Spleen (tissue), 11 donors: ENCODE data around the gene HUNK. TPM values are rescaled to one million over a fixed set of nuclear protein-coding genes. Genes with fewer than 3 reads are reported as not detected.

Experiments
- DNase-seq: peaks from one replicate; pipeline ENCODE4 v3.0.0-alpha.2; 2020
- H3K27ac ChIP-seq, 8 donors: fragments of 200-600 bp; sonication (generic) in 7 of 8; 1 replicate in 4 of 8; 2 replicates in 4 of 8; pipeline versions ENCODE4 v1.5.0 to v1.8.0; 2016 to 2021; ENCODE audit warnings: inconsistent platforms in 4 of 8, mild to moderate bottlenecking in 4 of 8, moderate library complexity in 1 of 8
- H3K27me3 ChIP-seq, 7 donors: fragments of 200-600 bp; sonication (generic) in 6 of 7; replicated peaks in 1 of 7; 1 replicate in 4 of 7; 2 replicates in 3 of 7; pipeline versions ENCODE4 v1.5.0 to v1.8.0; 2016 to 2021; ENCODE audit warnings: inconsistent platforms in 3 of 7, mild to moderate bottlenecking in 1 of 7
- H3K36me3 ChIP-seq, 6 donors: fragments of 200-600 bp; sonication (generic) in 5 of 6; 1 replicate in 4 of 6; 2 replicates in 2 of 6; pipeline versions ENCODE4 v1.5.0 to v1.8.0; 2016 to 2021; ENCODE audit warnings: inconsistent platforms in 2 of 6
- H3K4me1 ChIP-seq, 6 donors: fragments of 200-600 bp; sonication (generic) in 5 of 6; 1 replicate in 3 of 6; 2 replicates in 3 of 6; pipeline versions ENCODE4 v1.5.0 to v1.8.0; 2016 to 2021; ENCODE audit warnings: inconsistent platforms in 3 of 6
- H3K4me3 ChIP-seq, 8 donors: fragments of 200-600 bp; sonication (generic) in 7 of 8; 1 replicate in 4 of 8; 2 replicates in 4 of 8; pipeline versions ENCODE4 v1.5.0 to v1.8.0; 2016 to 2021; ENCODE audit warnings: inconsistent platforms in 4 of 8, mild to moderate bottlenecking in 4 of 8, moderate library complexity in 2 of 8
- H3K9me3 ChIP-seq, 8 donors: fragments of 200-600 bp; sonication (generic) in 7 of 8; 1 replicate in 4 of 8; 2 replicates in 4 of 8; pipeline versions ENCODE4 v1.5.0 to v1.8.0; 2016 to 2021; ENCODE audit warnings: inconsistent platforms in 4 of 8
- CTCF ChIP-seq, 11 experiments: fragments of 200-600 bp in 7 of 11; fragments of 450-650 bp in 4 of 11; sonication (generic) in 4 of 11; IDR thresholded peaks in 8 of 11; conservative IDR thresholded peaks in 3 of 11; 1 replicate in 7 of 11; 2 replicates in 4 of 11; pipeline versions ENCODE4 v1.4.0 to v1.8.0; 2016 to 2021; ENCODE audit warnings: antibody characterized with exemption in 11 of 11, inconsistent platforms in 4 of 11, mild to moderate bottlenecking in 1 of 11
- POLR2A ChIP-seq, 3 donors: fragments of 450-650 bp; IDR thresholded peaks; one replicate each; pipeline ENCODE4 v1.5.1; 2017; ENCODE audit warnings: antibody characterized with exemption in 3 of 3, mild to moderate bottlenecking in 1 of 3
- POLR2AphosphoS5 ChIP-seq, 3 donors: sonication (generic); formaldehyde crosslinking; IDR thresholded peaks; one replicate each; pipeline ENCODE4 v1.5.1; 2017; ENCODE audit warnings: antibody characterized with exemption in 3 of 3
- WGBS, 5 donors: extraction: QIAGEN DNeasy Blood & Tissue Kit in 3 of 5; methylation state at CpG; one replicate each; pipeline versions ENCODE4 v1.1.5 to v1.1.7; 2013 to 2018; 5-methylcytosine and 5-hydroxymethylcytosine counted together
- intact Hi-C: fragments of 100-400 bp; cut with DNase I; formaldehyde crosslinking; loops from one replicate; pipeline ENCODE4 v1.15.0; 2023; ENCODE audit warnings: low total_unique reads
- polyA plus RNA-seq, 3 donors: library from polyadenylated mRNA; stranded (reverse); fragments of 200-250 nt; gene quantifications; one replicate each; pipeline ENCODE4 v1.2.1, GENCODE V29; 2013
- total RNA-seq, 7 donors: library from RNA; depleted of rRNA in 3 of 7; stranded (reverse); fragments of >200 nt in 3 of 7; fragmentation: NEBNext Ultra II Directional in 4 of 7; extraction: Animal tissue kit (Norgen Biotek cat#: 25700) in 4 of 7; gene quantifications; one replicate each; pipeline versions ENCODE4 v1.1.0 to v1.2.1, GENCODE V29; 2016 to 2021
- donor health status: healthy with polysubstance abuse.
- donor health status: DM: no; HTN: no; CAD: no; lungs with moderate emphysema.
- donor health status: DM: no; HTN: no; CAD: no.
- donor health status: Bipolar disorder and iron deficiency.
- donor health status: healthy.
- donor health status: DM: no; HTN: no; CAD: no.
- donor health status: DM: yes; HTN: yes; CAD: no.

HUNK gene
- total and polyA plus RNA-seq, 10 donors, result 0.06 to 0.41 (median 0.14) TPM; not detected in 3

GRCh38 chr21:31872072-31872451, 758 bp upstream of the HUNK start:
- H3K27me3 ChIP-seq, result peaks cover 0 to 81% (median 46%) of the 10 kb centered on the region in 7 donors
- 5 to 12% (median 6%) methylated on average over 12 of the region's 12 CpGs for WGBS, 5 donors
- DNase-seq, result no peak
- TF ChIP-seq CTCF (IDR thresholded peaks at IDR 0.05 in 8 of 11, conservative IDR thresholded peaks at IDR 0.05 in 3 of 11), result no peak
- no peak for TF ChIP-seq POLR2AphosphoS5 (IDR thresholded peaks at IDR 0.05)
- TF ChIP-seq POLR2A (IDR thresholded peaks at IDR 0.05), result no peak
- no peaks in the 10 kb centered on the region for H3K36me3 ChIP-seq
- H3K27ac ChIP-seq, result no peak overlapping the region
- intact Hi-C loops, result no loop called here
- no peaks in the 10 kb centered on the region for H3K9me3 ChIP-seq
- H3K4me1 ChIP-seq, result peaks cover 5 to 27% (median 22%) of the 10 kb centered on the region in 6 donors
- peak overlapping the region in 4 of 8 donors; percentile 53 to 74 (median 58) for H3K4me3 ChIP-seq

- Histone ChIP-seq H3K27me3 (peaks cover 0 to 89% (median 46%) of the 10 kb centered on the region in 7 donors), H3K9me3 (no peaks in the 10 kb centered on the region), H3K4me3 (peak overlapping the region; percentile 29 to 74 (median 52)), H3K4me1 (peaks cover 5 to 27% (median 22%) of the 10 kb centered on the region in 6 donors), H3K27ac (no peak overlapping the region), H3K36me3 (no peaks in the 10 kb centered on the region)
- 0 to 3% (median 1%) methylated on average over 12 to 58 of the region's 58 CpGs for WGBS, 5 donors
- intact Hi-C loops, result no loop called here
- no peak for TF ChIP-seq POLR2AphosphoS5 (IDR thresholded peaks at IDR 0.05)
- no peak for TF ChIP-seq POLR2A (IDR thresholded peaks at IDR 0.05)
- TF ChIP-seq CTCF (IDR thresholded peaks at IDR 0.05 in 8 of 11, conservative IDR thresholded peaks at IDR 0.05 in 3 of 11), result no peak
- peak; percentile 70 for DNase-seq
Observed at GRCh38 chr21:31873275-31873695, 465 bp downstream of the HUNK start.

- WGBS, 5 donors, result 2 to 7% (median 3%) methylated on average over 21 to 77 of the region's 77 CpGs
- peaks cover 0 to 87% (median 46%) of the 10 kb centered on the region in 7 donors for H3K27me3 ChIP-seq
- no peak overlapping the region for H3K27ac ChIP-seq
- H3K9me3 ChIP-seq, result no peaks in the 10 kb centered on the region
- H3K36me3 ChIP-seq, result no peaks in the 10 kb centered on the region
- peak; percentile 78 for DNase-seq
- H3K4me3 ChIP-seq, result peak overlapping the region; percentile 21 to 74 (median 52)
- intact Hi-C loops, result no loop called here
- TF ChIP-seq POLR2A (IDR thresholded peaks at IDR 0.05) (no peak), CTCF (IDR thresholded peaks at IDR 0.05 in 8 of 11, conservative IDR thresholded peaks at IDR 0.05 in 3 of 11) (peak in 7 of 11 experiments; percentile 14 to 70 (median 56)), POLR2AphosphoS5 (IDR thresholded peaks at IDR 0.05) (no peak)
- peaks cover 5 to 27% (median 22%) of the 10 kb centered on the region in 6 donors for H3K4me1 ChIP-seq
Observed at GRCh38 chr21:31873696-31874599, 1.1 kb downstream of the HUNK start.

- no peak for TF ChIP-seq CTCF (IDR thresholded peaks at IDR 0.05 in 8 of 11, conservative IDR thresholded peaks at IDR 0.05 in 3 of 11)
- TF ChIP-seq POLR2A (IDR thresholded peaks at IDR 0.05), result no peak
- no peak for TF ChIP-seq POLR2AphosphoS5 (IDR thresholded peaks at IDR 0.05)
- intact Hi-C loops, result no loop called here
- H3K27me3 ChIP-seq, result peaks cover 0 to 85% (median 46%) of the 10 kb centered on the region in 7 donors
- no peak overlapping the region for H3K27ac ChIP-seq
- H3K36me3 ChIP-seq, result no peaks in the 10 kb centered on the region
- H3K4me1 ChIP-seq, result peaks cover 5 to 27% (median 22%) of the 10 kb centered on the region in 6 donors
- WGBS, 5 donors, result 52 to 60% (median 56%) methylated on average over 8 to 12 of the region's 12 CpGs
- DNase-seq, result peak; percentile 64
- H3K4me3 ChIP-seq, result no peak overlapping the region
- no peaks in the 10 kb centered on the region for H3K9me3 ChIP-seq
Observed at GRCh38 chr21:31874812-31875212, 2.0 kb downstream of the HUNK start.
